Kidney epithelial cell (primary cell): Measurements from ENCODE around the gene TMPRSS13. TPM values are rescaled to one million over a fixed set of nuclear protein-coding genes. Genes with fewer than 3 reads are reported as not detected.

Experiments used
- DNase-seq: peaks from one replicate; pipeline ENCODE4 v3.0.0-alpha.2; 2010; ENCODE audit warnings: low read depth
- H3K27me3 ChIP-seq: 2 replicates; pipeline ENCODE4 v1.6.0; 2011; ENCODE audit warnings: low read length; ENCODE audit not compliant: control insufficient read depth, insufficient read depth
- H3K36me3 ChIP-seq: 2 replicates; pipeline ENCODE4 v1.5.1; 2011; ENCODE audit warnings: low read length; ENCODE audit not compliant: control insufficient read depth, insufficient read depth
- H3K4me3 ChIP-seq: 2 replicates; pipeline ENCODE4 v1.5.1; 2011; ENCODE audit warnings: low read depth, mild to moderate bottlenecking, control low read depth, low read length
- CTCF ChIP-seq: IDR thresholded peaks from 2 replicates; pipeline ENCODE4 v1.5.1; 2011; ENCODE audit warnings: mild to moderate bottlenecking, moderate library complexity, low read length, control low read depth, inconsistent platforms; ENCODE audit not compliant: insufficient read depth, poor library complexity, severe bottlenecking
- total RNA-seq: library from RNA; depleted of rRNA; stranded (reverse); fragments of >200 nt; gene quantifications from 2 replicates; pipeline ENCODE4 v1.2.3, GENCODE V29; 2015

The TMPRSS13 gene
- total RNA-seq, 1 donor from 2014 or later: not detected

GRCh38 chr11:117860139-117860538, 69.1 kb downstream of the TMPRSS13 start:
- H3K36me3 ChIP-seq: no peaks in the 10 kb centered on the region
- DNase-seq: no peak
- TF ChIP-seq CTCF: no peak
- no peak overlapping the region for H3K4me3 ChIP-seq
- no peaks in the 10 kb centered on the region for H3K27me3 ChIP-seq

- Histone ChIP-seq H3K36me3 (no peaks in the 10 kb centered on the region), H3K27me3 (no peaks in the 10 kb centered on the region), H3K4me3 (no peak overlapping the region)
- TF ChIP-seq CTCF: no peak
- no peak for DNase-seq
Measured at GRCh38 chr11:117859488-117860112, 69.6 kb downstream of the TMPRSS13 start.

GRCh38 chr11:117859061-117859460, 70.1 kb downstream of the TMPRSS13 start:
- TF ChIP-seq CTCF: no peak
- Histone ChIP-seq H3K27me3 (no peaks in the 10 kb centered on the region), H3K36me3 (no peaks in the 10 kb centered on the region), H3K4me3 (no peak overlapping the region)
- no peak for DNase-seq

- TF ChIP-seq CTCF: no peak
- Histone ChIP-seq H3K27me3 (no peaks in the 10 kb centered on the region), H3K36me3 (no peaks in the 10 kb centered on the region), H3K4me3 (no peak overlapping the region)
- no peak for DNase-seq
Measured at GRCh38 chr11:117857734-117858414, 71.3 kb downstream of the TMPRSS13 start.

- Histone ChIP-seq H3K36me3 (no peaks in the 10 kb centered on the region), H3K4me3 (no peak overlapping the region), H3K27me3 (no peaks in the 10 kb centered on the region)
- no peak for DNase-seq
- no peak for TF ChIP-seq CTCF
Measured at GRCh38 chr11:117855912-117856651, 73.1 kb downstream of the TMPRSS13 start.
